Neural progenitor cell (in vitro differentiated cells): ENCODE data around the gene TC2N. TPM values are rescaled to one million over a fixed set of nuclear protein-coding genes. Genes with fewer than 3 reads are reported as not detected.

Experiments used
- DNase-seq: peaks from one replicate; pipeline ENCODE4 v3.0.0-alpha.2; 2016; ENCODE audit warnings: low spot score
- H2AFZ ChIP-seq: fragments of 200-600 bp; sonication (generic); replicated peaks from 2 replicates; pipeline ENCODE4 v1.6.1; 2016; ENCODE audit warnings: antibody characterized with exemption
- H3F3A ChIP-seq: fragments of 200-600 bp; sonication (generic); 2 replicates; pipeline ENCODE4 v1.6.1; 2016; ENCODE audit warnings: antibody characterized with exemption, low read depth
- H3K27ac ChIP-seq: fragments of 200-600 bp; sonication (generic); 2 replicates; pipeline ENCODE4 v1.5.1; 2016; ENCODE audit warnings: mild to moderate bottlenecking
- H3K27me3 ChIP-seq: fragments of 200-600 bp; sonication (generic); 2 replicates; pipeline ENCODE4 v1.6.1; 2016; ENCODE audit warnings: mild to moderate bottlenecking, moderate library complexity
- H3K36me3 ChIP-seq: fragments of 200-600 bp; sonication (generic); 2 replicates; pipeline ENCODE4 v1.5.1; 2016
- H3K4me1 ChIP-seq: fragments of 200-600 bp; sonication (generic); 2 replicates; pipeline ENCODE4 v1.6.1; 2016; ENCODE audit warnings: mixed run types
- H3K4me2 ChIP-seq: fragments of 200-600 bp; sonication (generic); 2 replicates; pipeline ENCODE4 v1.6.1; 2016
- H3K4me3 ChIP-seq: fragments of 200-600 bp; sonication (generic); 2 replicates; pipeline ENCODE4 v1.5.1; 2016
- H3K79me2 ChIP-seq: fragments of 200-600 bp; sonication (generic); 2 replicates; pipeline ENCODE4 v1.6.1; 2016; ENCODE audit warnings: low read depth
- H3K9ac ChIP-seq: fragments of 200-600 bp; sonication (generic); 2 replicates; pipeline ENCODE4 v1.6.1; 2016
- H3K9me3 ChIP-seq: fragments of 200-600 bp; sonication (generic); 2 replicates; pipeline ENCODE4 v1.5.1; 2016; ENCODE audit warnings: low read depth
- H4K20me1 ChIP-seq: fragments of 200-600 bp; sonication (generic); 2 replicates; pipeline ENCODE4 v1.6.1; 2016; ENCODE audit warnings: low read depth
- H3K27ac Mint-ChIP-seq: 3 replicates; pipeline ENCODE4 v1.8.0; 2021; ENCODE audit warnings: mixed read lengths
- H3K27me3 Mint-ChIP-seq: 2 replicates; pipeline ENCODE4 v1.8.0; 2022; ENCODE audit warnings: low read depth, mild to moderate bottlenecking, inconsistent platforms, moderate library complexity, mixed read lengths; ENCODE audit not compliant: insufficient read depth
- H3K36me3 Mint-ChIP-seq: 3 replicates; pipeline ENCODE4 v1.8.0; 2021; ENCODE audit warnings: mixed read lengths
- H3K4me1 Mint-ChIP-seq: 3 replicates; pipeline ENCODE4 v1.8.0; 2021; ENCODE audit warnings: mixed read lengths
- H3K4me3 Mint-ChIP-seq: 3 replicates; pipeline ENCODE4 v1.8.0; 2021; ENCODE audit warnings: mild to moderate bottlenecking, moderate library complexity, mixed read lengths
- H3K9me3 Mint-ChIP-seq: 3 replicates; pipeline ENCODE4 v1.8.0; 2020; ENCODE audit warnings: mixed read lengths
- CTCF ChIP-seq: fragments of 200-600 bp; sonication (generic); IDR thresholded peaks from 2 replicates; pipeline ENCODE4 v1.5.1; 2017; ENCODE audit warnings: antibody characterized with exemption, mild to moderate bottlenecking
- EZH2 ChIP-seq: fragments of 200-600 bp; sonication (generic); IDR thresholded peaks from 2 replicates; pipeline ENCODE4 v1.6.1; 2017; ENCODE audit warnings: antibody characterized with exemption, mild to moderate bottlenecking, moderate library complexity
- EZH2phosphoT487 ChIP-seq: fragments of 200-600 bp; sonication (generic); IDR thresholded peaks from 2 replicates; pipeline ENCODE4 v1.6.1; 2017; ENCODE audit warnings: antibody characterized with exemption
- total RNA-seq: library from RNA; depleted of rRNA; stranded (reverse); fragments of >200 nt; gene quantifications from 2 replicates; pipeline ENCODE4 v1.2.3, GENCODE V29; 2015; ENCODE audit warnings: low replicate concordance

The TC2N gene
- total RNA-seq, 1 donor from 2014 or later = 5.8 TPM

DNA sequence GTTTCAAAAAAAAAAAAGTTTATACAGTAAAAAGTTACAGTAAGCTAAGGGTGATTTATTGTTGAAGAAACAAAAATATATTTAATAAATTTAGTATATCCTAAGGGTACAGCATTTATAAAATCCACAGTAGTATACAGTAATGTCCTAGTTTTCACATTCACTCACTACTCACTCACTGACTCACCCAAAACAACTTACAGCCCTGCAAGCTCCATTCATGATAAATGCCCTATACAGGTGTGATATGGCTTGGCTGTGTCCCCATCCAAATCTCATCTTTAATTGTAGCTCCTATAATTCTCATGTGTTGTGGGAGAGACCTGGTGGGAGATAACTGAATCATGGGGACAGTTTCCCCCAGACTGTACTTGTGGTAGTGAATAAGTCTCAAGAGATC is 61.7 kb downstream of the TC2N start:
- Histone ChIP-seq H3K9me3 (peaks cover 13% of the 10 kb centered on the region), H3F3A (no peaks in the 10 kb centered on the region), H3K36me3 (no peaks in the 10 kb centered on the region), H4K20me1 (no peaks in the 10 kb centered on the region), H3K27me3 (no peaks in the 10 kb centered on the region), H2AFZ (no peak overlapping the region), H3K9ac (no peak overlapping the region), H3K4me1 (no peaks in the 10 kb centered on the region), H3K27ac (no peak overlapping the region), H3K79me2 (no peaks in the 10 kb centered on the region), H3K4me2 (no peak overlapping the region), H3K4me3 (no peak overlapping the region)
- H3K27me3 Mint-ChIP-seq = peaks cover 4% of the 10 kb centered on the region
- TF ChIP-seq CTCF (no peak), EZH2phosphoT487 (no peak), EZH2 (no peak)
- H3K27ac Mint-ChIP-seq = no peak overlapping the region
- no peak overlapping the region for H3K4me3 Mint-ChIP-seq
- DNase-seq = no peak
- H3K36me3 Mint-ChIP-seq = no peaks in the 10 kb centered on the region
- H3K9me3 Mint-ChIP-seq = peaks cover 27% of the 10 kb centered on the region
- no peaks in the 10 kb centered on the region for H3K4me1 Mint-ChIP-seq

GRCh38 chr14:91801358-91801757 is 66.0 kb downstream of the TC2N start:
- no peaks in the 10 kb centered on the region for H4K20me1 ChIP-seq
- H3K27me3 Mint-ChIP-seq = no peaks in the 10 kb centered on the region
- H3K79me2 ChIP-seq = no peaks in the 10 kb centered on the region
- no peaks in the 10 kb centered on the region for H3K36me3 ChIP-seq
- H3K27me3 ChIP-seq = no peaks in the 10 kb centered on the region
- H3K27ac ChIP-seq = no peak overlapping the region
- H3K4me1 Mint-ChIP-seq = no peaks in the 10 kb centered on the region
- TF ChIP-seq CTCF (no peak), EZH2phosphoT487 (no peak), EZH2 (no peak)
- no peaks in the 10 kb centered on the region for H3K36me3 Mint-ChIP-seq
- H3K9me3 ChIP-seq = peaks cover 7% of the 10 kb centered on the region
- no peaks in the 10 kb centered on the region for H3F3A ChIP-seq
- no peak overlapping the region for H3K27ac Mint-ChIP-seq
- no peak overlapping the region for H3K9ac ChIP-seq
- peaks cover 7% of the 10 kb centered on the region for H3K9me3 Mint-ChIP-seq
- H3K4me2 ChIP-seq = no peak overlapping the region
- no peaks in the 10 kb centered on the region for H3K4me1 ChIP-seq
- DNase-seq = no peak
- no peak overlapping the region for H3K4me3 Mint-ChIP-seq
- H3K4me3 ChIP-seq = no peak overlapping the region
- no peak overlapping the region for H2AFZ ChIP-seq

DNA sequence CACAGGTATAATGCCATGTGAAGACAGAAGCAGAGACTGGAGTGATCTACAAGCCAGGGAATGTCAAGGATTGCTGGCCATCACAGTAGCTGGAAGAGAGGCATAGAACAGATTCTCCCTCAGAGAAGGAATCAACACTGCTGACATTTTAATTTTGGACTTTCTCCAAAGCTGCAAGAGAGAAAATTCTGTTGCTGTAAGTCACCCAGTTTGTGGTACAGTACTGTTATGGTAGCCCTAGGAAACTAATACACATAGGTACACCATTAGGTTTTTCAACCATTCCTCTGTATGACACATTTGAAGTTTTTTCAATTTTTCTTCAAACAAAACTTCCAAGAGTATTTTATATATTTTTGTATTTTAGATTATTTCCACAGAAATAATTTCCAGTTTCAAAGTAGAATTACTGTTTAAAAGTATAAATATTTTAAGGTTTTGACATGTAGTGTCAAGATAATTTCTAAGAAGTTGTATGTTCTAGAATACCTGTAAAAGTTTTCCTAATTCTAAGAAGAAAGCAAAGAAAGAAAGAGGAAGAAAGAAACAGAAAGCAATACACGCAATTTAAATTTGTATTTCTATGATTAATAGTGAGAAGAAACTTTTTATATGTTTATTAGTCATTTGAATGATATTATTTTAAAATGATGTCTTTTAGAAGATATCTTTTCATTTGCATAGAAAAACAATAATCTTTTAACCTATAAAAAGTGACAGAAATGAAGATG is 70.6 kb downstream of the TC2N start:
- no peaks in the 10 kb centered on the region for H3K27me3 Mint-ChIP-seq
- H3K9me3 Mint-ChIP-seq = no peaks in the 10 kb centered on the region

More for the DNA sequence above, 70.6 kb downstream of the TC2N start:
- H3K27me3 ChIP-seq = no peaks in the 10 kb centered on the region
- no peaks in the 10 kb centered on the region for H3K4me1 ChIP-seq
- H3K9ac ChIP-seq = no peak overlapping the region
- H3K36me3 ChIP-seq = no peaks in the 10 kb centered on the region
- no peak overlapping the region for H2AFZ ChIP-seq
- no peaks in the 10 kb centered on the region for H3K79me2 ChIP-seq
- Mint-ChIP-seq H3K4me1 (no peaks in the 10 kb centered on the region), H3K36me3 (no peaks in the 10 kb centered on the region), H3K27ac (no peak overlapping the region), H3K4me3 (no peak overlapping the region)
- no peak overlapping the region for H3K4me3 ChIP-seq
- H3K27ac ChIP-seq = no peak overlapping the region
- no peaks in the 10 kb centered on the region for H4K20me1 ChIP-seq
- H3F3A ChIP-seq = no peaks in the 10 kb centered on the region
- H3K9me3 ChIP-seq = no peaks in the 10 kb centered on the region
- no peak overlapping the region for H3K4me2 ChIP-seq
- TF ChIP-seq EZH2phosphoT487 = no peak
- no peak for TF ChIP-seq CTCF
- no peak for TF ChIP-seq EZH2
- DNase-seq = no peak
